Panc1 (cell line): Measurements from ENCODE around the gene RGS3.

Experiments used
- CTCF ChIP-seq: fragments of 450-650 bp; IDR thresholded peaks from 2 replicates; pipeline ENCODE4 v1.5.1; 2017; ENCODE audit warnings: mild to moderate bottlenecking
- POLR2AphosphoS5 ChIP-seq: IDR thresholded peaks from 2 replicates; pipeline ENCODE4 v1.6.1; 2012; ENCODE audit warnings: mild to moderate bottlenecking, low read depth, low read length, moderate library complexity

GRCh38 chr9:113598883-113599282, 135.4 kb downstream of the RGS3 start:
- TF ChIP-seq POLR2AphosphoS5 (no peak), CTCF (no peak)
